ENCODE measurements around the gene HSPA1A. TPM values are rescaled to one million over a fixed set of nuclear protein-coding genes. Genes with fewer than 3 reads are reported as not detected.

HSPA1A gene
- total and polyA plus RNA-seq, 9 of the 15 experiments (the other 6 are each of a cell fraction or from before 2014, with no cell fraction given): 2.2 to 273 (median 107) TPM

DNA sequence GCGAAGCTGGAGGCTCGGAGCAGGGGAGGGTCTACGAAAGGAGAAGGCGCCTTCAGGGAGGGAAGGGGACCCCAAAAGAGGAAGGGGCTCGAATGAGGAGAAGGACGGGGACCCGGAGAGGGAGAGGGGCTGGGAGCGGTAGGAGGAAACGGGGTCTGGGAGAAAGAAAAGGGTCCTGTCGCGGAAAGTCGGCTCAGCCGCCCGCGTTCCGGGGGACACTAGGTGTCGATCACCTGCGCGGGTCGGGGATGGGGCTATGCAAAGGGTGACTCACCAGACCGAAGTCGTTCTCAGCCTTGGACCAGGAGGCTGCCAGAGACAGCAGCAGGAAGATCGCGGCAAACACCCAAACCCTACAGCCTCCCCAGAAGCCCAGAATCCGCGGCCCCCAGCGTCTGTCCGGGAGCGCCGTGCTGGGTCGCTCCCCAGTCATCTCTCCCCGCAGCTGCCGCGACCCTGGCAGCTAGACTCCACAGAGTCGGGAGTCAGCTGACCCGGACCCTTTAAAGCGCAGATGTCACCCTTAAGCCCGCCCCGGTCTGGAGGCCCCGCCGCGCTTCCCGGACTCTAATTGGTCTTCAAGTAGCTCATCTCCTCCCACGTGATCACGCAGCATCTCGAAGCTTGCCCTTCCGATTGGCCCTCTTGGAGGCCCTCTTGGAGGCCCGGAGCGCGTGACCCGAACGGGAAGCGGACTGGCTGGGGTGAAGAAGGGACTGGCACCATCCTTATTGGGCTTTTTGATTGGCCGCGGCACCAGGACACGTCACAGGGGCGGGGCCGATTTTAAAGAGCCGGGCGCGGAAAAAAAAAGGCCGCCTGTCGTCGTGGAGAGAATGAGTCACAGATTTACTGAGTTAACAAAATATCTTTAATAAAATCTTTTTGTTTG, 47.2 kb downstream of the HSPA1A start, which contains the start of gene NEU1 (continued):
- TF ChIP-seq ZEB2 (IDR thresholded peaks at IDR 0.05) (peak; percentile 85), PTRF (tag; IDR thresholded peaks at IDR 0.05) (no peak), XRCC3 (IDR thresholded peaks at IDR 0.05) (no peak), MAFF (IDR thresholded peaks at IDR 0.05; ENCODE audit: low read length) (no peak), RFX5 (IDR thresholded peaks at IDR 0.05; ENCODE audit: low read depth, low read length) (peak; percentile 58; the same call in 1 of the 2 replicates), SMARCE1 (IDR thresholded peaks at IDR 0.05) (peak; percentile 75), KHSRP (IDR thresholded peaks at IDR 0.05) (no peak), RBFOX2 (IDR thresholded peaks at IDR 0.05; ENCODE audit: low read depth, low read length) (peak; percentile 99)
- TF ChIP-seq, protein P1, sequence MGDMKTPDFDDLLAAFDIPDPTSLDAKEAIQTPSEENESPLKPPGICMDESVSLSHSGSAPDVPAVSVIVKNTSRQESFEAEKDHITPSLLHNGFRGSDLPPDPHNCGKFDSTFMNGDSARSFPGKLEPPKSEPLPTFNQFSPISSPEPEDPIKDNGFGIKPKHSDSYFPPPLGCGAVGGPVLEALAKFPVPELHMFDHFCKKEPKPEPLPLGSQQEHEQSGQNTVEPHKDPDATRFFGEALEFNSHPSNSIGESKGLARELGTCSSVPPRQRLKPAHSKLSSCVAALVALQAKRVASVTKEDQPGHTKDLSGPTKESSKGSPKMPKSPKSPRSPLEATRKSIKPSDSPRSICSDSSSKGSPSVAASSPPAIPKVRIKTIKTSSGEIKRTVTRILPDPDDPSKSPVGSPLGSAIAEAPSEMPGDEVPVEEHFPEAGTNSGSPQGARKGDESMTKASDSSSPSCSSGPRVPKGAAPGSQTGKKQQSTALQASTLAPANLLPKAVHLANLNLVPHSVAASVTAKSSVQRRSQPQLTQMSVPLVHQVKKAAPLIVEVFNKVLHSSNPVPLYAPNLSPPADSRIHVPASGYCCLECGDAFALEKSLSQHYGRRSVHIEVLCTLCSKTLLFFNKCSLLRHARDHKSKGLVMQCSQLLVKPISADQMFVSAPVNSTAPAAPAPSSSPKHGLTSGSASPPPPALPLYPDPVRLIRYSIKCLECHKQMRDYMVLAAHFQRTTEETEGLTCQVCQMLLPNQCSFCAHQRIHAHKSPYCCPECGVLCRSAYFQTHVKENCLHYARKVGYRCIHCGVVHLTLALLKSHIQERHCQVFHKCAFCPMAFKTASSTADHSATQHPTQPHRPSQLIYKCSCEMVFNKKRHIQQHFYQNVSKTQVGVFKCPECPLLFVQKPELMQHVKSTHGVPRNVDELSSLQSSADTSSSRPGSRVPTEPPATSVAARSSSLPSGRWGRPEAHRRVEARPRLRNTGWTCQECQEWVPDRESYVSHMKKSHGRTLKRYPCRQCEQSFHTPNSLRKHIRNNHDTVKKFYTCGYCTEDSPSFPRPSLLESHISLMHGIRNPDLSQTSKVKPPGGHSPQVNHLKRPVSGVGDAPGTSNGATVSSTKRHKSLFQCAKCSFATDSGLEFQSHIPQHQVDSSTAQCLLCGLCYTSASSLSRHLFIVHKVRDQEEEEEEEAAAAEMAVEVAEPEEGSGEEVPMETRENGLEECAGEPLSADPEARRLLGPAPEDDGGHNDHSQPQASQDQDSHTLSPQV (IDR thresholded peaks at IDR 0.05): no peak
- TF ChIP-seq, protein P2, sequence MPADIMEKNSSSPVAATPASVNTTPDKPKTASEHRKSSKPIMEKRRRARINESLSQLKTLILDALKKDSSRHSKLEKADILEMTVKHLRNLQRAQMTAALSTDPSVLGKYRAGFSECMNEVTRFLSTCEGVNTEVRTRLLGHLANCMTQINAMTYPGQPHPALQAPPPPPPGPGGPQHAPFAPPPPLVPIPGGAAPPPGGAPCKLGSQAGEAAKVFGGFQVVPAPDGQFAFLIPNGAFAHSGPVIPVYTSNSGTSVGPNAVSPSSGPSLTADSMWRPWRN (IDR thresholded peaks at IDR 0.05; ENCODE audit: low read depth): no peak; the same call in 1 of the 2 replicates
- TF ChIP-seq, protein P3, sequence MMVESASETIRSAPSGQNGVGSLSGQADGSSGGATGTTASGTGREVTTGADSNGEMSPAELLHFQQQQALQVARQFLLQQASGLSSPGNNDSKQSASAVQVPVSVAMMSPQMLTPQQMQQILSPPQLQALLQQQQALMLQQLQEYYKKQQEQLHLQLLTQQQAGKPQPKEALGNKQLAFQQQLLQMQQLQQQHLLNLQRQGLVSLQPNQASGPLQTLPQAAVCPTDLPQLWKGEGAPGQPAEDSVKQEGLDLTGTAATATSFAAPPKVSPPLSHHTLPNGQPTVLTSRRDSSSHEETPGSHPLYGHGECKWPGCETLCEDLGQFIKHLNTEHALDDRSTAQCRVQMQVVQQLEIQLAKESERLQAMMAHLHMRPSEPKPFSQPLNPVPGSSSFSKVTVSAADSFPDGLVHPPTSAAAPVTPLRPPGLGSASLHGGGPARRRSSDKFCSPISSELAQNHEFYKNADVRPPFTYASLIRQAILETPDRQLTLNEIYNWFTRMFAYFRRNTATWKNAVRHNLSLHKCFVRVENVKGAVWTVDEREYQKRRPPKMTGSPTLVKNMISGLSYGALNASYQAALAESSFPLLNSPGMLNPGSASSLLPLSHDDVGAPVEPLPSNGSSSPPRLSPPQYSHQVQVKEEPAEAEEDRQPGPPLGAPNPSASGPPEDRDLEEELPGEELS (CRISPR knock-in tag; IDR thresholded peaks at IDR 0.05; ENCODE audit: borderline replicate concordance): no peak
- TF ChIP-seq, protein P4, sequence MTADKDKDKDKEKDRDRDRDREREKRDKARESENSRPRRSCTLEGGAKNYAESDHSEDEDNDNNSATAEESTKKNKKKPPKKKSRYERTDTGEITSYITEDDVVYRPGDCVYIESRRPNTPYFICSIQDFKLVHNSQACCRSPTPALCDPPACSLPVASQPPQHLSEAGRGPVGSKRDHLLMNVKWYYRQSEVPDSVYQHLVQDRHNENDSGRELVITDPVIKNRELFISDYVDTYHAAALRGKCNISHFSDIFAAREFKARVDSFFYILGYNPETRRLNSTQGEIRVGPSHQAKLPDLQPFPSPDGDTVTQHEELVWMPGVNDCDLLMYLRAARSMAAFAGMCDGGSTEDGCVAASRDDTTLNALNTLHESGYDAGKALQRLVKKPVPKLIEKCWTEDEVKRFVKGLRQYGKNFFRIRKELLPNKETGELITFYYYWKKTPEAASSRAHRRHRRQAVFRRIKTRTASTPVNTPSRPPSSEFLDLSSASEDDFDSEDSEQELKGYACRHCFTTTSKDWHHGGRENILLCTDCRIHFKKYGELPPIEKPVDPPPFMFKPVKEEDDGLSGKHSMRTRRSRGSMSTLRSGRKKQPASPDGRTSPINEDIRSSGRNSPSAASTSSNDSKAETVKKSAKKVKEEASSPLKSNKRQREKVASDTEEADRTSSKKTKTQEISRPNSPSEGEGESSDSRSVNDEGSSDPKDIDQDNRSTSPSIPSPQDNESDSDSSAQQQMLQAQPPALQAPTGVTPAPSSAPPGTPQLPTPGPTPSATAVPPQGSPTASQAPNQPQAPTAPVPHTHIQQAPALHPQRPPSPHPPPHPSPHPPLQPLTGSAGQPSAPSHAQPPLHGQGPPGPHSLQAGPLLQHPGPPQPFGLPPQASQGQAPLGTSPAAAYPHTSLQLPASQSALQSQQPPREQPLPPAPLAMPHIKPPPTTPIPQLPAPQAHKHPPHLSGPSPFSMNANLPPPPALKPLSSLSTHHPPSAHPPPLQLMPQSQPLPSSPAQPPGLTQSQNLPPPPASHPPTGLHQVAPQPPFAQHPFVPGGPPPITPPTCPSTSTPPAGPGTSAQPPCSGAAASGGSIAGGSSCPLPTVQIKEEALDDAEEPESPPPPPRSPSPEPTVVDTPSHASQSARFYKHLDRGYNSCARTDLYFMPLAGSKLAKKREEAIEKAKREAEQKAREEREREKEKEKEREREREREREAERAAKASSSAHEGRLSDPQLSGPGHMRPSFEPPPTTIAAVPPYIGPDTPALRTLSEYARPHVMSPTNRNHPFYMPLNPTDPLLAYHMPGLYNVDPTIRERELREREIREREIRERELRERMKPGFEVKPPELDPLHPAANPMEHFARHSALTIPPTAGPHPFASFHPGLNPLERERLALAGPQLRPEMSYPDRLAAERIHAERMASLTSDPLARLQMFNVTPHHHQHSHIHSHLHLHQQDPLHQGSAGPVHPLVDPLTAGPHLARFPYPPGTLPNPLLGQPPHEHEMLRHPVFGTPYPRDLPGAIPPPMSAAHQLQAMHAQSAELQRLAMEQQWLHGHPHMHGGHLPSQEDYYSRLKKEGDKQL (CRISPR knock-in tag; IDR thresholded peaks at IDR 0.05; ENCODE audit: borderline replicate concordance): 0 out of 2 replicates have a peak, but pooled peaks have one; percentile 92
- TF ChIP-seq, protein P5, sequence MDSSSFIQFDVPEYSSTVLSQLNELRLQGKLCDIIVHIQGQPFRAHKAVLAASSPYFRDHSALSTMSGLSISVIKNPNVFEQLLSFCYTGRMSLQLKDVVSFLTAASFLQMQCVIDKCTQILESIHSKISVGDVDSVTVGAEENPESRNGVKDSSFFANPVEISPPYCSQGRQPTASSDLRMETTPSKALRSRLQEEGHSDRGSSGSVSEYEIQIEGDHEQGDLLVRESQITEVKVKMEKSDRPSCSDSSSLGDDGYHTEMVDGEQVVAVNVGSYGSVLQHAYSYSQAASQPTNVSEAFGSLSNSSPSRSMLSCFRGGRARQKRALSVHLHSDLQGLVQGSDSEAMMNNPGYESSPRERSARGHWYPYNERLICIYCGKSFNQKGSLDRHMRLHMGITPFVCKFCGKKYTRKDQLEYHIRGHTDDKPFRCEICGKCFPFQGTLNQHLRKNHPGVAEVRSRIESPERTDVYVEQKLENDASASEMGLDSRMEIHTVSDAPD (CRISPR knock-in tag; IDR thresholded peaks at IDR 0.05): no peak
